Measurements from ENCODE around the gene HOXA6. TPM values are rescaled to one million over a fixed set of nuclear protein-coding genes. Genes with fewer than 3 reads are reported as not detected.
A peak's percentile ranks its signal among the peaks of the same experiment; 100 is the strongest.

HOXA6 gene
- total RNA-seq, 1 experiment from 2014 or later: not detected

GRCh38 chr7:27111042-27111750 is 36.4 kb downstream of the HOXA6 start:
- Mint-ChIP-seq H3K4me3 (peak overlapping the region; percentile 55), H3K9me3 (no peaks in the 10 kb centered on the region), H3K27ac (no peak overlapping the region), H3K36me3 (no peaks in the 10 kb centered on the region), H3K4me1 (peaks cover 19% of the 10 kb centered on the region), H3K27me3 (ENCODE audit: low read depth) (peaks cover 95% of the 10 kb centered on the region)
- no peak for DNase-seq (ENCODE audit: low spot score)
- no peak for ATAC-seq
- POLR2A ChIA-PET: no interaction called here
- CTCF ChIA-PET: interaction anchor here (1.3 to 1.4 kb wide), 3 partner anchors 10 to 50 kb away, joined by 3 to 4 read pairs (median 4); partner anchors contain the start of gene HOXA1
- TF ChIP-seq STAT6 (CRISPR knock-in tag; conservative IDR thresholded peaks at IDR 0.05; ENCODE audit: low read depth): no peak
- TF ChIP-seq EMX1 (CRISPR knock-in tag; IDR thresholded peaks at IDR 0.05): no peak
- no peak for TF ChIP-seq ZSCAN18 (CRISPR knock-in tag; IDR thresholded peaks at IDR 0.05)
- TF ChIP-seq TCF7 (CRISPR knock-in tag; IDR thresholded peaks at IDR 0.05; ENCODE audit: low read depth): no peak
- TF ChIP-seq GABPB1 (CRISPR knock-in tag; IDR thresholded peaks at IDR 0.05): no peak
- TF ChIP-seq JUN (CRISPR knock-in tag; IDR thresholded peaks at IDR 0.05): no peak
- TF ChIP-seq CREB1 (CRISPR knock-in tag; IDR thresholded peaks at IDR 0.05): no peak
- TF ChIP-seq ZNF317 (CRISPR knock-in tag; IDR thresholded peaks at IDR 0.05; ENCODE audit: borderline replicate concordance, low read depth): no peak

GRCh38 chr7:27110186-27111031 is 37.2 kb downstream of the HOXA6 start:
- ChIA-PET POLR2A (no interaction called here), CTCF (interaction anchor here (1.0 to 1.4 kb wide), 4 partner anchors 9 to 50 kb away, joined by 3 to 4 read pairs (median 4); partner anchors contain the start of gene HOXA1)
- Mint-ChIP-seq H3K4me1 (peaks cover 26% of the 10 kb centered on the region), H3K27ac (no peak overlapping the region), H3K27me3 (ENCODE audit: low read depth) (peaks cover 95% of the 10 kb centered on the region), H3K4me3 (peak overlapping the region; percentile 55), H3K9me3 (no peaks in the 10 kb centered on the region), H3K36me3 (no peaks in the 10 kb centered on the region; the same call in 1 of the 2 replicates)
- ATAC-seq (peak; percentile 14), DNase-seq (ENCODE audit: low spot score) (peak; percentile 72)
- TF ChIP-seq CREM (CRISPR knock-in tag; IDR thresholded peaks at IDR 0.05) (no peak), USF2 (CRISPR knock-in tag; IDR thresholded peaks at IDR 0.05) (peak; percentile 93), KAT7 (CRISPR knock-in tag; IDR thresholded peaks at IDR 0.05; ENCODE audit: borderline replicate concordance) (no peak), ZNF425 (CRISPR knock-in tag; conservative IDR thresholded peaks at IDR 0.05) (no peak), JAZF1 (CRISPR knock-in tag; IDR thresholded peaks at IDR 0.05) (no peak), ATF1 (CRISPR knock-in tag; IDR thresholded peaks at IDR 0.05) (no peak), NFE2L1 (CRISPR knock-in tag; IDR thresholded peaks at IDR 0.05) (no peak), SOX15 (CRISPR knock-in tag; IDR thresholded peaks at IDR 0.05) (no peak), ZNF121 (CRISPR knock-in tag; IDR thresholded peaks at IDR 0.05) (no peak), ZNF423 (CRISPR knock-in tag; IDR thresholded peaks at IDR 0.05) (no peak), NFYB (CRISPR knock-in tag; conservative IDR thresholded peaks at IDR 0.05; ENCODE audit: low read depth) (peak; percentile 80), ZNF232 (CRISPR knock-in tag; IDR thresholded peaks at IDR 0.05) (no peak), AR (CRISPR knock-in tag; IDR thresholded peaks at IDR 0.05) (no peak), USF1 (CRISPR knock-in tag; IDR thresholded peaks at IDR 0.05) (peak; percentile 91)
